ENCODE data around the gene PRCD. TPM values are rescaled to one million over a fixed set of nuclear protein-coding genes. Genes with fewer than 3 reads are reported as not detected.

The PRCD gene
- total RNA-seq, 4 donors from 2014 or later = 2.3 to 20.0 (median 3.5) TPM

- DNase-seq (ENCODE audit: low spot score) (no peak), ATAC-seq (ENCODE audit: low FRiP score) (no peak)
- TF ChIP-seq, protein P1, sequence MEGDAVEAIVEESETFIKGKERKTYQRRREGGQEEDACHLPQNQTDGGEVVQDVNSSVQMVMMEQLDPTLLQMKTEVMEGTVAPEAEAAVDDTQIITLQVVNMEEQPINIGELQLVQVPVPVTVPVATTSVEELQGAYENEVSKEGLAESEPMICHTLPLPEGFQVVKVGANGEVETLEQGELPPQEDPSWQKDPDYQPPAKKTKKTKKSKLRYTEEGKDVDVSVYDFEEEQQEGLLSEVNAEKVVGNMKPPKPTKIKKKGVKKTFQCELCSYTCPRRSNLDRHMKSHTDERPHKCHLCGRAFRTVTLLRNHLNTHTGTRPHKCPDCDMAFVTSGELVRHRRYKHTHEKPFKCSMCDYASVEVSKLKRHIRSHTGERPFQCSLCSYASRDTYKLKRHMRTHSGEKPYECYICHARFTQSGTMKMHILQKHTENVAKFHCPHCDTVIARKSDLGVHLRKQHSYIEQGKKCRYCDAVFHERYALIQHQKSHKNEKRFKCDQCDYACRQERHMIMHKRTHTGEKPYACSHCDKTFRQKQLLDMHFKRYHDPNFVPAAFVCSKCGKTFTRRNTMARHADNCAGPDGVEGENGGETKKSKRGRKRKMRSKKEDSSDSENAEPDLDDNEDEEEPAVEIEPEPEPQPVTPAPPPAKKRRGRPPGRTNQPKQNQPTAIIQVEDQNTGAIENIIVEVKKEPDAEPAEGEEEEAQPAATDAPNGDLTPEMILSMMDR (IDR thresholded peaks at IDR 0.05) = no peak
Measured at GRCh38 chr17:76586741-76587487, 47.1 kb downstream of the PRCD start.

- no peak for ATAC-seq (ENCODE audit: low FRiP score)
- no peak for DNase-seq (ENCODE audit: low spot score)
- TF ChIP-seq, protein P1 (IDR thresholded peaks at IDR 0.05) = no peak
Measured at GRCh38 chr17:76588182-76588581, 48.3 kb downstream of the PRCD start.

DNA sequence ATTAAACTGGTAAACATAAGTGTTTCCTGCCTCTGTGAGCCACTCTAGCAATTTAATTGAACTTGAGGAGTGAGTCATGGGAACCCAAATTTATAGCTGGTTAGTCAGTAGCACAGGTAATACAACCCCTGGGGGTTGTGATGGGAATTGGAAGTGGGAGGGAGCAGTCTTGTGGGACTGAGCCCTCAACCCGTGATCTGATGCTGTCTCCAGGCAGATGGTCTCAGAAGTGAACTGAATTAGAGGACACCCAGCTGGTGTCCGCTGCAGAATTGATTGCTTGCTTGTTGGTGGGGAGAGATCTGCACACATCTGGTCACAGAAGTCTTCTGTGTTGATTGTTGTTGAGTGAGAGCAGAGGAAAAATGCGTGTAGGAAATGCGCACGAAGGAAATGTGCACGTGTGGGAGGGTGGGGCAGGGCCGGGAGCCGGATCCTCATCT lies 53.6 kb downstream of the PRCD start:
- ATAC-seq (ENCODE audit: low FRiP score) = no peak
- DNase-seq (ENCODE audit: low spot score) = no peak
- TF ChIP-seq, protein P1 (IDR thresholded peaks at IDR 0.05) = no peak

- TF ChIP-seq, protein P1 (IDR thresholded peaks at IDR 0.05) = no peak
Measured at GRCh38 chr17:76593959-76594358, 54.1 kb downstream of the PRCD start.

DNA sequence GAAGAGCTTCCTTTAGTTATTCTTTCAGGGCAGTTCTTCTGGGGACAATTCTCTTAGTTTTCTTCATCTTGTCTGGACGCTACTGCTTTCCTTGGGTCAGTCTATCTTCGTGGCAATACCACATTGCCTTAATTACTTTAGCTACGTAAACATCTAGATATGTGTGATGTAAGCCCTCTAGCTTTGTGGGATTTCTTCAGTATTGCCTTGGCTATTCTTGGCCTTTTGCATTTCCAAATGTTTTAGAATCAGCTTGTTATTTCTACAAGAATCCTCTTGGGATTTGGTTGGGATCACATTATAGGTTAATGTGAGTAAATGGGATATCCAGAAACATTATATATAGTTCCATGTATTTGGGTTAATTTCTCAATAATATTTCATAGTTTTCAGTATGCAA lies 54.8 kb downstream of the PRCD start:
- ATAC-seq (ENCODE audit: low FRiP score) (no peak), DNase-seq (ENCODE audit: low spot score) (no peak)
- TF ChIP-seq, protein P1 (IDR thresholded peaks at IDR 0.05) = no peak

More at GRCh38 chr17:76593959-76594358, 54.1 kb downstream of the PRCD start:
- no peak for DNase-seq (ENCODE audit: low spot score)
- ATAC-seq (ENCODE audit: low FRiP score) = no peak

Small RNA genes within 50 kb of the gene (small RNA-seq; reads per million reads assigned to genes)
- gene SNORD1A (not detected), gene SNORD1B (2,137 reads per million, percentile 99 among the genes with 10 or more reads in this experiment)

Other genes with a start within 250 kb of the PRCD start
- gene QRICH2, start 231.8 kb upstream of the PRCD start, total RNA-seq = 1 to 10 TPM; 1.2 to 1.8 (median 1.6) TPM
- gene PRPSAP1, start 186.1 kb upstream of the PRCD start, total RNA-seq = 10 to 100 TPM; 31.3 to 80.4 (median 53.7) TPM
- 100 to 1,000 TPM in 1 of 4 donors, 10 to 100 TPM in 2, 1 to 10 TPM in 1; 8.7 to 107 (median 17.5) TPM for gene SPHK1, start 155.4 kb upstream of the PRCD start, total RNA-seq
- gene UBE2O, start 86.9 kb upstream of the PRCD start, total RNA-seq = 10 to 100 TPM; 12.5 to 27.5 (median 20.0) TPM
- gene AANAT, start 72.4 kb upstream of the PRCD start, total RNA-seq = not detected
- gene RHBDF2, start 38.6 kb upstream of the PRCD start, total RNA-seq = 10 to 100 TPM; 29.9 to 77.9 (median 56.7) TPM
- 10 to 100 TPM; 18.9 to 46.2 (median 35.2) TPM for gene CYGB, start 2.3 kb upstream of the PRCD start, total RNA-seq
- 10 to 100 TPM in 2 of 4 donors, 1 to 10 TPM in 2; 4.2 to 12.1 (median 9.7) TPM for gene ST6GALNAC2, start 45.8 kb downstream of the PRCD start, total RNA-seq
- gene ST6GALNAC1, start 103.7 kb downstream of the PRCD start, total RNA-seq = 1 to 10 TPM in 3 of 4 donors, under 1 TPM in 1; 0.46 to 4.6 (median 1.9) TPM
- 100 to 1,000 TPM; 150 to 231 (median 194) TPM for gene MXRA7, start 170.9 kb downstream of the PRCD start, total RNA-seq
- gene JMJD6, start 186.6 kb downstream of the PRCD start, total RNA-seq = 10 to 100 TPM; 17.7 to 40.4 (median 30.4) TPM
- gene METTL23, start 186.8 kb downstream of the PRCD start, total RNA-seq = 10 to 100 TPM; 13.6 to 30.2 (median 26.9) TPM
- gene SRSF2, start 197.3 kb downstream of the PRCD start, total RNA-seq = 100 to 1,000 TPM; 208 to 463 (median 244) TPM
- 10 to 100 TPM; 17.9 to 38.9 (median 26.3) TPM for gene MFSD11, start 198.1 kb downstream of the PRCD start, total RNA-seq

All from omental fat pad (tissue), 4 donors.